BLaER1 treated with 17β-estradiol and CSF1 and Interleukin-3, amounts not matched to agents 10 nM and 100 nM (cell line): ENCODE data around the gene ENO3.
"Not testable (repeated sequence)": the region's sequence is repeated elsewhere in the genome, so short reads cannot be mapped to it uniquely, and the experiment has no call there.

Experiments
- H3K27ac ChIP-seq, 11 experiments: shearing (Covaris generic); formaldehyde crosslinking; 2 replicates each; pipeline ENCODE4 v1.8.1; 2022
- H3K27me3 ChIP-seq, 11 experiments: shearing (Covaris generic); formaldehyde crosslinking; 2 replicates each; pipeline ENCODE4 v1.8.1; 2022
- H3K36me3 ChIP-seq, 11 experiments: shearing (Covaris generic); formaldehyde crosslinking; 2 replicates each; pipeline ENCODE4 v1.8.1; 2022
- H3K4me1 ChIP-seq, 10 experiments: shearing (Covaris generic); formaldehyde crosslinking; 2 replicates each; pipeline ENCODE4 v1.8.1; 2022
- H3K4me2 ChIP-seq, 11 experiments: shearing (Covaris generic); formaldehyde crosslinking; 2 replicates each; pipeline ENCODE4 v1.8.1; 2022
- H3K4me3 ChIP-seq, 10 experiments: shearing (Covaris generic); formaldehyde crosslinking; 2 replicates each; pipeline ENCODE4 v1.8.1; 2022
- H3K9ac ChIP-seq, 11 experiments: shearing (Covaris generic); formaldehyde crosslinking; 2 replicates each; pipeline ENCODE4 v1.8.1; 2022
- H3K9me3 ChIP-seq, 11 experiments: shearing (Covaris generic); formaldehyde crosslinking; replicated peaks in 1 of 11; 2 replicates each; pipeline ENCODE4 v1.8.1; 2022
- H4K20me1 ChIP-seq, 11 experiments: shearing (Covaris generic); formaldehyde crosslinking; 2 replicates each; pipeline ENCODE4 v1.8.1; 2022
- Cebpa-rat ChIP-seq, 11 experiments: shearing (Covaris generic); IDR thresholded peaks; 2 replicates each; pipeline ENCODE4 v1.8.1; 2022

Gene ENO3

DNA sequence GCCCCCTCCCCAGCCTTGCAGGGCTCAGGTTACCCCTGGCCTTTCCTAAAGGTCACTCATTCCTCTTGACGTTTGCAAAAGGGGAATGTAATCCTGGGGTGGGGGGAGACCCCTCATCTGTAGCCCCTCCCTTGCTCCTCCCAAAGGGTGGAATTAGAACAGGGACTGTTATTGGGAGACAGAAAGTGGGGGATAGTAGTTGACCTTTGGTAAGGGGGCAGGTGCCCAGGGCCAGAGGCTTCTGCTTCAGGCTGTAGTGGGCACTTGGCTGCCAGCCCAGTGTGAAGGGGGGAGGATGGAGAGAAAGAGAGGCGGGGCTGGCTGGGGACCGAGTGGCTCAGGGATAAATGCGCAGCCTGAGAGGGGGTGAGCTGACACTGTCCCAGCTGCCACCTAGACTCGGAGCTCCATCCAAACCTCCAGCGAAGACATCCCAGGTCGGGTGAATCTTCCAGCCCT lies at the start of gene ENO3:
Gene ENO3, plus strand, starts transcription at position 374 of the 459 bp plus-strand sequence. CDS start 711 bp downstream, outside the sequence.
- Histone ChIP-seq H3K4me2 (peak within 1 kb of the TSS; percentile 92 to 100 (median 98)), H3K27me3 (no peaks in the 10 kb centered on the region), H3K4me1 (peaks cover 41 to 54% (median 51%) of the 10 kb centered on the region in 10 experiments), H3K4me3 (peak within 1 kb of the TSS; percentile 56 to 100 (median 97)), H3K36me3 (peaks cover 14 to 28% (median 20%) of the 10 kb centered on the region in 11 experiments), H3K9me3 (no peaks in the 10 kb centered on the region), H4K20me1 (peaks cover 14 to 25% (median 23%) of the 10 kb centered on the region in 11 experiments), H3K27ac (peak within 1 kb of the TSS; percentile 91 to 99 (median 98)), H3K9ac (peak within 1 kb of the TSS; percentile 85 to 100 (median 99))
- TF ChIP-seq Cebpa-rat (IDR thresholded peaks at IDR 0.05), result no peak

DNA sequence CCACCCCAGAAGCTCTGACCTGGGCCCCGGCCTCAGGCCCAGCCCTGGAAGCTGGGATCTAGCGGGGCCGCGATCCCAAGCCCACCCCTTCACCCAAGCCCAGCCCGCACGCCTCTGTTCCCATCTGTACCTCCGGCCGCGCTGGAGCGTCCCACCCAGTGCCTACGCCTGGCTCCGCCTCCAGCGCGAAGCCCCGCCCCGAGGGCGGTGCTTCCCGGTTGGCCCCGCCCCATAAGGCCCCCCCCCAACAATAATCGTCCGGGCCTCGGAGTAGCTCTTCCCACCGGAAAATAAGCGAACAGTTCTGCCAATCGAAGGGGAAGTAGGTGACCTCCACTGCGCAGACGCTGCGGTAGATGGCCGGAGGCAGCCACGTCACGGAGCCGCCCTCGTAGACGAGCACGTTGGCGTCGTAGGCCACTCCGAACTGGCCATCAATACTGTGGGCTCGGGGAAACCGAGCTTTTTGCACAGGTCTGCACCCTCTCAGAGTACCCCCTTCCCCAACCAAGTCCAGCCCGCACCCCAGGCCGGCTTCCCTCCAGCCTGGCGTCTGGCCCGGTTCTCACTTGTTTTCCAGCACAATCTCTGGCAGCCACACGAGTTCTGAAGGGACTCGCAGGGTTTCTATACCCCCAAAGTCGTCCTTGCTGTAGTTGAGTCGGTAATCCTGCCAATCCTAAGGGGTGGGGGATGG lies 49.1 kb upstream of the ENO3 start:
- Histone ChIP-seq H3K9me3 (no peaks in the 10 kb centered on the region), H3K36me3 (peaks cover 6 to 15% (median 8%) of the 10 kb centered on the region in 11 experiments; a peak in 21 of 22 replicates), H3K4me1 (peaks cover 42 to 63% (median 52%) of the 10 kb centered on the region in 10 experiments), H4K20me1 (peaks cover 0 to 19% (median 0%) of the 10 kb centered on the region in 11 experiments; a peak in 9 of 22 replicates), H3K4me3 (no peak overlapping the region), H3K4me2 (peak overlapping the region in 10 of 11 experiments; percentile 57 to 89 (median 76); a peak in 15 of 22 replicates), H3K9ac (peak overlapping the region in 1 of 11 experiments; percentile 24; a peak in 1 of 22 replicates), H3K27me3 (peaks cover 26 to 44% (median 35%) of the 10 kb centered on the region in 11 experiments), H3K27ac (peak overlapping the region in 2 of 11 experiments; percentile 16 to 44; a peak in 2 of 22 replicates)
- no peak for TF ChIP-seq Cebpa-rat (IDR thresholded peaks at IDR 0.05)

DNA sequence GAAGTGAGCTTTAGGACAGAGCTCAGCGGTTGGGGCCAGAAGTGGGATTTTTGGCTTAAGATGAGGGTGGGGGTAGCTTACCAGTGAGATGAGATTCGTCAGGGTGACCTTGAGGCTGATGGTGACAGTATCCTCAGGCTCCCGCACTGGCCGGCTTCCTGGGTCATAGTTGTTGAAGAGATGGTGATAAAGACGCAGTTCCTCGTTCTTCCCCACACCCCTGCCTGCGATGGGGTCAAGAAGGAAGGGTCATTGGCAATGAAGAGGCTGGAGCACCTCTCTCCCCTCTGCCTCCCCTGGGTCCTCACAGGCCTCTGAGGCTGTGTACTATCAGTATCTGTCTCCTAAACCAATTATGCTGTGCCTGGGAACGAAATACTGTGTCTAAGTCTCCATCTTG lies 48.4 kb upstream of the ENO3 start:
- peaks cover 42 to 56% (median 51%) of the 10 kb centered on the region in 10 experiments for H3K4me1 ChIP-seq
- H4K20me1 ChIP-seq, result peaks cover 0 to 12% (median 0%) of the 10 kb centered on the region in 11 experiments; a peak in 6 of 22 replicates
- H3K36me3 ChIP-seq, result peaks cover 0 to 8% (median under 1%) of the 10 kb centered on the region in 11 experiments; a peak in 8 of 22 replicates
- no peaks in the 10 kb centered on the region for H3K9me3 ChIP-seq
- H3K4me3 ChIP-seq, result no peak overlapping the region
- peaks cover 26 to 38% (median 34%) of the 10 kb centered on the region in 11 experiments for H3K27me3 ChIP-seq
- H3K4me2 ChIP-seq, result peak overlapping the region; percentile 57 to 89 (median 71)
- peak overlapping the region in 4 of 11 experiments; percentile 3 to 44 (median 17); a peak in 6 of 22 replicates for H3K27ac ChIP-seq
- peak overlapping the region in 8 of 11 experiments; percentile 3 to 49 (median 29); a peak in 7 of 22 replicates for H3K9ac ChIP-seq
- TF ChIP-seq Cebpa-rat (IDR thresholded peaks at IDR 0.05), result no peak

DNA sequence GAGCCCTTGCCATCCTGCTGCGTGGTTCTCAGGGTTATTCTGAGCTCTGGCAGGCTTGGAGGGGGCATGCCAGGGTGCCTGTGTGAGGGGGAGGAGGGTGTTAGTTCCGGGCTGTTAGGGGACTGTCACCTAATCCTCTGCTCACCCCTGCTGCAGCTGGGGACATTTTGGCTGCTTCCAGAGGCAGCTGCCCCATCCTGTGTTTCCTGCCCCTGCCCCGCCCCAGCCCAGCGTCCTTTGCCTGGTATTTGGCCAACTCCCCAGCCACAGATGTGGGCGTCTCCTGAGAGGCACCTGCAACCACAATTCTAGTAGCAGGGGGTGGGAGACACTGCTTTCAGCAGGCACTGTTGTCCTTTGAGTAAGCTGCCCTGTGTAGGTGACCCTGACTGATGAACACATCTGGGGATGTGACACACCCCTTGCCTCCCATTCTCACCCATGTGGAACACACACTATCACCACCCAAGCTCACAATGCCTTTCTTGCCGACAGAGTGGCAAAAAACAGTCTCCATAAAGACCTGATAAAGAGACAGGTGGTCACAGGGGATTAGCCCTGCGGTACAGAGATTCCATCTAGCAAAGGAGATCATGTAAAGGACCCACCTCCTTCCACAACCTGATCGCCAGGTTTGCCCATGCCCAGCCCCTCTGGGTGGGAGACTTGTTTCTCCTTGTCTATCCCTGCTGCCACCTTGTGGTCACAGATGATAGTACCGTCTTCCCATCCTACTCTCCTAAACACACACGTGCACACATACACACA lies 47.7 kb upstream of the ENO3 start, which contains the start of gene CHRNE:
Gene CHRNE, minus strand, starts transcription at position 48 of the 768 bp plus-strand sequence. Its CDS starts 35 bp downstream, at position 13.
- H3K9ac ChIP-seq, result peak within 1 kb of the TSS in 9 of 11 experiments; percentile 3 to 49 (median 29); a peak in 9 of 22 replicates
- H3K27ac ChIP-seq, result peak within 1 kb of the TSS in 4 of 11 experiments; percentile 3 to 44 (median 17); a peak in 6 of 22 replicates
- no peak for TF ChIP-seq Cebpa-rat (IDR thresholded peaks at IDR 0.05)
- H3K4me2 ChIP-seq, result peak within 1 kb of the TSS; percentile 57 to 89 (median 71)
- H3K9me3 ChIP-seq, result no peaks in the 10 kb centered on the region
- H3K4me3 ChIP-seq, result peak within 1 kb of the TSS in 1 of 10 experiments; percentile 24; a peak in 1 of 20 replicates
- peaks cover 46 to 59% (median 53%) of the 10 kb centered on the region in 10 experiments for H3K4me1 ChIP-seq
- peaks cover 24 to 32% (median 31%) of the 10 kb centered on the region in 11 experiments for H3K27me3 ChIP-seq
- peaks cover 0 to 10% (median 0%) of the 10 kb centered on the region in 11 experiments; a peak in 6 of 22 replicates for H4K20me1 ChIP-seq
- H3K36me3 ChIP-seq, result 0 out of 22 replicates have a peak, but pooled peaks cover 0 to 5% (median 0%) of the 10 kb centered on the region in 11 experiments

DNA sequence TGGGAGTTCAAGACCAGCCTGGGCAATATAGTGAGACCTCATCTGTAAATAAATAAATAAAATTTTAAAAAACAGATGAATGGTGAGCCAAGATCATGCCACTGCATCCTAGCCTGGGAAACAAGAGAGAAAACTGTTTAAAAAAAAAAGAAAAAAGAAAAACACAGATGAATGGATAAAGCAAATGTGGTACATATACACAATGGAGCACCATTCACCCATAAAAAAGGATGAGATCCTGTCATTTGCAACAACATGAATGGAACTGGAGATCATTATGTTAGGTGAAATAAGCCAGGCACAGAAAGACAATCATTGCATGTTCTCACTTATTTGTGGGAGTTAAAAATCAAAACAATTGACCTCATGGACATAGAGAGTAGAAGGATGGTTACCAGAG lies 44.3 kb upstream of the ENO3 start:
- not testable (repeated sequence) for H3K36me3 ChIP-seq, H3K9me3 ChIP-seq, H3K27me3 ChIP-seq, H3K4me3 ChIP-seq, H3K9ac ChIP-seq, H4K20me1 ChIP-seq, H3K4me2 ChIP-seq, H3K27ac ChIP-seq
- H3K4me1 ChIP-seq, result peaks cover 34 to 44% (median 38%) of the 10 kb centered on the region in 10 experiments

DNA sequence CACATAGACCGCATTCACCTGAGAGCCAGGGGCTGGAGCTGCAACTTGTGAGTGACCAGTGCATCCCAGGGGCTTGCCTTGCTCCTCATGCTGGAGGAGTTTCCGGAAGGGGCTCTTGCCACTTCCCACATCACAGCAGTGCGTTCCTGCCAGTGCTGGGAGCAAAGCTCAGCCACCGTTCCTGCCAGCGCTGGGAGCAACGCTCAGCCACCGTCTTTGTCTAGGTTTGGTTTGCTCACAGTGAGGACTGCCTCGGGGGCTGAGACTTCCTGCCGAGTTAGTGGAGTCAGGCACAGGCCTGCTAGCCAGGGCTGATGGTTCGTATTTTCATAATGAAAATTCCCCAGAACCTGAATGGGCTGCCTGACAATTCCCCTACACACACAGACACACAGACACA lies 42.6 kb upstream of the ENO3 start:
- H3K4me1 ChIP-seq, result peaks cover 21 to 35% (median 28%) of the 10 kb centered on the region in 10 experiments
- no peaks in the 10 kb centered on the region for H3K36me3 ChIP-seq
- no peaks in the 10 kb centered on the region; a peak in 1 of 22 replicates for H4K20me1 ChIP-seq
- H3K27me3 ChIP-seq, result no peaks in the 10 kb centered on the region
- H3K9ac ChIP-seq, result peak overlapping the region; percentile 1 to 66 (median 49); a peak in 18 of 22 replicates
- TF ChIP-seq Cebpa-rat (IDR thresholded peaks at IDR 0.05), result no peak
- peak overlapping the region; percentile 52 to 78 (median 71) for H3K4me2 ChIP-seq
- peak overlapping the region in 10 of 11 experiments; percentile 49 to 71 (median 65); a peak in 19 of 22 replicates for H3K27ac ChIP-seq
- no peaks in the 10 kb centered on the region for H3K9me3 ChIP-seq
- no peak overlapping the region for H3K4me3 ChIP-seq

DNA sequence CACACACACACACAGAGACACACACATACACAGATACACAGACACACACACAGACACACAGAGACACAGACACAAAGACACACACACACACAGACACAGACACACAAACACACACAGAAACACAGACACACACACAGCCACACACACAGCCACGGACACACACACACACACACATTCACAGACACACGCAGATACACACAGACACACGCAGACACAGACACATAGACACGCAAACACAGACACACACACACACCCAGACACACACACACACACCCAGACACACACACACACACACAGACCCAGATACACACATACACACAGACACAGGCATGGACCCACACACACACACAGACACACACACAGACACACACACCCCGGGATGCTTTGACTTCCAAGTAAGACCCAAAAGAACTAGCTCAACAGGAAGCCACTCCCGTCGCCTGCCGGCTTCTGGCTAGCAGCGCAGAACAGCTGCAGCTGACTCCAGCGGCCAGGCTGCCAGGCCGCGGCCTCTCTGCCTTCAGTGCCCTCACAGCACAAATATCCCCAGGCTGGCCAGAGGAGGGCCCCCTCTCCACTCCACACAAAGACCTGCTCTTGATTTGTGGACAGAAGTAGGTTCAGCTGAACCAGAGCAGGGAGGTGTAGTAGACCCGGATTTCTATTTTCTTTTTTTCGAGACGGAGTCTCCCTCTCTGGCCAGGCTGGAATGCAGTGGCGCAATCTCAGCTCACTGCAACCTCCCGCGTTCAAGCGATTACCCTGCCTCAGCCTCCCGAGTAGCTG lies 42.0 kb upstream of the ENO3 start:
- Histone ChIP-seq H3K4me3 (no peak overlapping the region), H3K4me1 (peaks cover 18 to 31% (median 24%) of the 10 kb centered on the region in 10 experiments), H3K9me3 (no peaks in the 10 kb centered on the region), H3K4me2 (peak overlapping the region; percentile 52 to 78 (median 71)), H3K27ac (peak overlapping the region in 10 of 11 experiments; percentile 49 to 71 (median 65); a peak in 20 of 22 replicates), H3K9ac (peak overlapping the region; percentile 21 to 66 (median 49); a peak in 20 of 22 replicates), H4K20me1 (no peaks in the 10 kb centered on the region), H3K27me3 (no peaks in the 10 kb centered on the region), H3K36me3 (no peaks in the 10 kb centered on the region)
- TF ChIP-seq Cebpa-rat (IDR thresholded peaks at IDR 0.05), result no peak

DNA sequence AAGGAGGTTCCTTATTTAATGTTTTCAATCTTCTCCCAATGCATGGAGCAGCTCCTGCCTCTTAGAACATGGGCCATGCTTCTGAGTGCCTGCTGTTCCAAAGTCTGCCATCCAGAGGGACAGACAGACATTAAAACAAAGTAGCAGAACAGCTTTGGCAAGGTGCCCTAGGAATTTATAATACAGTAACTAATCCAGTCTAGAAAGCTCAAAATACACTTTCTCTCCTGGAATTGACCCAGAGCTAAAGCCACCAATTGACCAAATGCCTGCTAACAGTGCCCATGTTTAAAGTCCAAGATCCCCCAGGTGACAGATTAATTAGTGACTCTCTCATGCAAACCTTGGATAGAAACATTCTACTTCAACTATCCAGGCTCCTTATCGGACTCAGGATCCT lies 36.9 kb upstream of the ENO3 start:
- no peak overlapping the region for H3K27ac ChIP-seq
- no peaks in the 10 kb centered on the region for H3K36me3 ChIP-seq
- H3K4me1 ChIP-seq, result peaks cover 8 to 18% (median 13%) of the 10 kb centered on the region in 10 experiments
- no peaks in the 10 kb centered on the region for H4K20me1 ChIP-seq
- no peak overlapping the region for H3K9ac ChIP-seq
- no peaks in the 10 kb centered on the region for H3K27me3 ChIP-seq
- no peaks in the 10 kb centered on the region for H3K9me3 ChIP-seq
- no peak overlapping the region for H3K4me2 ChIP-seq
- TF ChIP-seq Cebpa-rat (IDR thresholded peaks at IDR 0.05), result no peak
- H3K4me3 ChIP-seq, result no peak overlapping the region

DNA sequence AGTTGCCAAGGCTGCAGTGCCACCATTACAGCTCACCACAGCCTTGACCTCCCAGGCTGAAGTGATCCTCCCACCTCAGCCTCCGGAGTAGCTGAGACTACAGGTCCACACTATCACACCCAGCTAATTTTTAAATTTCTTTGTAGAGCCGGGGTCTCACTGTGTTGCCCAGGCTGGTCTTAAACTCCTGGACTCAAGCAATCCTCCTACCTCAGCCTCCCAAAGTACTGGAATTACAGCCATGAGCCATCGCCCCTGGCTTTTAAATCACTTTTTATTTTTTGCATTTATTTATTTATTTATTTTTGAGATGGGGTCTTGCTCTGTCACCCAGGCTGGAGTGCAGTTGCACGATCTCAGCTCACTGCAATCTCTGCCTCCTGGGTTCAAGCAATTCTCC lies 36.4 kb upstream of the ENO3 start:
- not testable (repeated sequence) for H3K4me2 ChIP-seq, H3K9me3 ChIP-seq, H3K9ac ChIP-seq, H3K36me3 ChIP-seq, H3K27ac ChIP-seq, H3K27me3 ChIP-seq, H4K20me1 ChIP-seq, H3K4me3 ChIP-seq
- peaks cover 6 to 13% (median 9%) of the 10 kb centered on the region in 10 experiments for H3K4me1 ChIP-seq
